Heart left ventricle (tissue), 16 donors: Measurements from ENCODE around the gene VPS13A. TPM values are rescaled to one million over a fixed set of nuclear protein-coding genes. Genes with fewer than 3 reads are reported as not detected.

ENCODE experiments used
- ATAC-seq, 4 donors: fragments of 200-7000 bp; cut with Tn5 transposase; one replicate each; pipeline ENCODE4 v1.9.1; 2020 to 2022; ENCODE audit warnings: moderate library complexity in 4 of 4, mild to moderate bottlenecking in 3 of 4, moderate number of reproducible peaks in 1 of 4
- DNase-seq, 5 donors: peaks; one replicate each; pipeline ENCODE4 v3.0.0-alpha.2; 2020
- H3K27ac ChIP-seq, 12 donors: fragments of 200-600 bp; sonication (generic) in 4 of 12; one replicate each; pipeline versions ENCODE4 v1.5.0 to v1.8.0; 2016 to 2022; ENCODE audit warnings: mild to moderate bottlenecking in 2 of 12
- H3K27me3 ChIP-seq, 9 donors: fragments of 200-600 bp; sonication (generic) in 2 of 9; one replicate each; pipeline versions ENCODE4 v1.5.1 to v1.8.0; 2016 to 2022; ENCODE audit warnings: mild to moderate bottlenecking in 3 of 9
- H3K36me3 ChIP-seq, 9 donors: fragments of 200-600 bp; sonication (generic) in 2 of 9; one replicate each; pipeline versions ENCODE4 v1.5.0 to v1.8.0; 2018 to 2022; ENCODE audit warnings: mild to moderate bottlenecking in 2 of 9
- H3K4me1 ChIP-seq, 12 donors: fragments of 200-600 bp; sonication (generic) in 4 of 12; one replicate each; pipeline versions ENCODE4 v1.5.0 to v1.8.0; 2016 to 2022; ENCODE audit warnings: mild to moderate bottlenecking in 3 of 12
- H3K4me3 ChIP-seq, 12 donors: fragments of 200-600 bp; sonication (generic) in 4 of 12; one replicate each; pipeline versions ENCODE4 v1.5.0 to v1.8.0; 2017 to 2022; ENCODE audit warnings: mild to moderate bottlenecking in 9 of 12, moderate library complexity in 4 of 12
- H3K9me3 ChIP-seq, 12 donors: fragments of 200-600 bp; sonication (generic) in 4 of 12; one replicate each; pipeline versions ENCODE4 v1.5.0 to v1.8.0; 2016 to 2022; ENCODE audit warnings: mild to moderate bottlenecking in 1 of 12
- POLR2A ChIP-seq, 2 donors: fragments of 450-650 bp; IDR thresholded peaks; one replicate each; pipeline ENCODE4 v1.6.1; 2017; ENCODE audit warnings: antibody characterized with exemption in 2 of 2, mild to moderate bottlenecking in 2 of 2, moderate library complexity in 2 of 2
- WGBS, 4 donors: extraction: QIAGEN DNeasy Blood & Tissue Kit in 2 of 4; methylation state at CpG; one replicate each; pipeline versions ENCODE4 v1.1.5 to v1.1.7; 2013 to 2018; 5-methylcytosine and 5-hydroxymethylcytosine counted together
- intact Hi-C, 10 donors: fragments of 100-400 bp; cut with DNase I; formaldehyde crosslinking; loops; one replicate each; pipeline versions ENCODE4 v1.11.1 to v1.14.2; 2022
- polyA plus RNA-seq, 2 donors: library from polyadenylated mRNA; stranded (reverse); fragments of 200-250 nt; gene quantifications; one replicate each; pipeline ENCODE4 v1.2.3, GENCODE V29; 2013
- total RNA-seq, 9 donors: library from RNA; depleted of rRNA in 2 of 9; stranded (reverse); fragments of >200 nt in 2 of 9; fragmentation: NEBNext Ultra II Directional in 3 of 9; extraction: Animal tissue kit (Norgen Biotek cat#: 25700) in 3 of 9; gene quantifications; one replicate each; pipeline versions ENCODE4 v1.1.0 to v1.2.4, GENCODE V29; 2016 to 2023
- TF ChIP-seq, protein P1 (sequence below), 12 donors: fragments of 200-600 bp; sonication (generic) in 4 of 12; IDR thresholded peaks; one replicate each; pipeline versions ENCODE4 v1.5.0 to v1.8.0; 2018 to 2022; ENCODE audit warnings: antibody characterized with exemption in 12 of 12, mild to moderate bottlenecking in 5 of 12
- donor health status: ischemic (EF 13 %, LVEDD 7.1; RV severe dilation, severe dysfunction).
- donor health status: healthy with polysubstance abuse.
- donor health status: DM: no; HTN: yes; CAD: no.
- donor health status: DM: no; HTN: no; CAD: no.
- donor health status: ischemic (EF 25% LVEDD 6.9; RV normal size, moderate dysfunction).
- donor health status: ischemic (EF 25% LVEDD 5.7; RV mildly dilated, moderate dysfunction).
- donor health status: healthy.
- donor health status: DM: yes; HTN: yes; CAD: no.
- donor health status: ischemic (EF 35%, LVEDD 5.7; RV mildly dilated, moderate dysfunction).
- donor health status: nonischemic (EF 11% LVEDD 7.7; RV severe dilation, severe dysfunction).
- donor health status: DM: yes; HTN: yes; CAD: no.
- donor health status: PGD.
- donor health status: ischemic (EF 29% LVEDD 5.4; RV normal size, mild dysfunction).
- donor health status: nonischemic (EF 23%, LVEDD 6.1; RV moderate dilation, normal function).

VPS13A gene
- total and polyA plus RNA-seq, 11 donors = 8.6 to 42.2 (median 29.8) TPM

GRCh38 chr9:77456829-77457437 lies 279.6 kb downstream of the VPS13A start:
- Histone ChIP-seq H3K36me3 (no peaks in the 10 kb centered on the region), H3K9me3 (no peaks in the 10 kb centered on the region), H3K4me1 (peaks cover 0 to 17% (median 1%) of the 10 kb centered on the region in 12 donors), H3K27me3 (no peaks in the 10 kb centered on the region), H3K4me3 (no peak overlapping the region), H3K27ac (no peak overlapping the region)
- ATAC-seq (peak; percentile 32 to 88 (median 82)), DNase-seq (peak; percentile 64 to 85 (median 80))
- 15 to 18% (median 17%) methylated on average over 10 of the region's 10 CpGs for WGBS, 4 donors
- intact Hi-C loops = loop anchor here (2.0 to 10.0 kb wide), 9 partner anchors 188 to 668 kb away; partner anchors contain the start of genes GNA14 (in 8 of the 10) and GNAQ (in 3 of the 10)
- TF ChIP-seq, protein P1, sequence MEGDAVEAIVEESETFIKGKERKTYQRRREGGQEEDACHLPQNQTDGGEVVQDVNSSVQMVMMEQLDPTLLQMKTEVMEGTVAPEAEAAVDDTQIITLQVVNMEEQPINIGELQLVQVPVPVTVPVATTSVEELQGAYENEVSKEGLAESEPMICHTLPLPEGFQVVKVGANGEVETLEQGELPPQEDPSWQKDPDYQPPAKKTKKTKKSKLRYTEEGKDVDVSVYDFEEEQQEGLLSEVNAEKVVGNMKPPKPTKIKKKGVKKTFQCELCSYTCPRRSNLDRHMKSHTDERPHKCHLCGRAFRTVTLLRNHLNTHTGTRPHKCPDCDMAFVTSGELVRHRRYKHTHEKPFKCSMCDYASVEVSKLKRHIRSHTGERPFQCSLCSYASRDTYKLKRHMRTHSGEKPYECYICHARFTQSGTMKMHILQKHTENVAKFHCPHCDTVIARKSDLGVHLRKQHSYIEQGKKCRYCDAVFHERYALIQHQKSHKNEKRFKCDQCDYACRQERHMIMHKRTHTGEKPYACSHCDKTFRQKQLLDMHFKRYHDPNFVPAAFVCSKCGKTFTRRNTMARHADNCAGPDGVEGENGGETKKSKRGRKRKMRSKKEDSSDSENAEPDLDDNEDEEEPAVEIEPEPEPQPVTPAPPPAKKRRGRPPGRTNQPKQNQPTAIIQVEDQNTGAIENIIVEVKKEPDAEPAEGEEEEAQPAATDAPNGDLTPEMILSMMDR (IDR thresholded peaks at IDR 0.05) = peak; percentile 78 to 95 (median 84)
- TF ChIP-seq POLR2A (IDR thresholded peaks at IDR 0.05) = no peak

DNA sequence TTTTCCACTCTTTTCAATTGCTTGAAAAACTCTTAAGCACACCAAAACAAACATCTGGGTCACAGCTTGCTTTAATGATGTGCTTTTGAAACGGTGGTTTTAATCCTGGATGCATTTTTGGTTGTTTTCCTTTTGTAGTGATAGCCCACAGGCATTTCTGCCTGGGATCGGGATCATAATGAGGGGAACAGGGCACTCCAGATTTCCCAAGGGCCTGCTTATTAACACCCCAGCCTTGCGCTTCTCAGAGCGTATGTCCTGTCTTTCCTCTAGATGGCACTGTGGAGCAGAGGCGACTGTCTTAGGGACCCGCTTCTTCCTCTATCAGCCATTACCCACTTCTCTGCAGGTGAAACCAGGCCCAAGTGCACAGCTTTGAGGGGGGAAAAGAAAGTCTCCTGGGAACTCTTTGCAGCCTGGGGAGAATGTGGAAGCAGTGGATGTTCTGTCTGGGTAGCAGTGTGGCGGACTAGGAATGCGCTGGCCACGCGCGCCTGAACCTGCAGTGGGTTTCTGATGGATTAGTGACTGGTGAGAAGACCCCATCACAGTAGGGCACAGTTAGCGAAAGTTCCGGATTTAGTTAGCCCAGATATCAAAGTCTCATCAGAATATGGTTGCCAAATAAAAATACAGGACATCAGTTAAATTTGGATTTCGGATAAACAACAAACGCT lies 280.7 kb downstream of the VPS13A start:
- DNase-seq (peak in 4 of 5 donors; percentile 47 to 57 (median 52)), ATAC-seq (peak; percentile 56 to 90 (median 82))
- no peak for TF ChIP-seq POLR2A (IDR thresholded peaks at IDR 0.05)
- TF ChIP-seq, protein P1 (IDR thresholded peaks at IDR 0.05) = peak; percentile 72 to 90 (median 80)
- H3K4me3 ChIP-seq = peak overlapping the region in 2 of 12 donors; percentile 22 to 25
- peak overlapping the region in 1 of 12 donors; percentile 33 for H3K27ac ChIP-seq
- H3K27me3 ChIP-seq = no peaks in the 10 kb centered on the region
- intact Hi-C loops = loop anchor here (1.0 to 10.0 kb wide), 11 partner anchors 187 to 667 kb away; partner anchors contain the start of genes GNA14 (in 9 of the 10) and GNAQ (in 3 of the 10)
- H3K36me3 ChIP-seq = no peaks in the 10 kb centered on the region
- H3K9me3 ChIP-seq = no peaks in the 10 kb centered on the region
- H3K4me1 ChIP-seq = peaks cover 0 to 17% (median 1%) of the 10 kb centered on the region in 12 donors
- 51 to 58% (median 55%) methylated on average over 13 to 15 of the region's 15 CpGs for WGBS, 4 donors

DNA sequence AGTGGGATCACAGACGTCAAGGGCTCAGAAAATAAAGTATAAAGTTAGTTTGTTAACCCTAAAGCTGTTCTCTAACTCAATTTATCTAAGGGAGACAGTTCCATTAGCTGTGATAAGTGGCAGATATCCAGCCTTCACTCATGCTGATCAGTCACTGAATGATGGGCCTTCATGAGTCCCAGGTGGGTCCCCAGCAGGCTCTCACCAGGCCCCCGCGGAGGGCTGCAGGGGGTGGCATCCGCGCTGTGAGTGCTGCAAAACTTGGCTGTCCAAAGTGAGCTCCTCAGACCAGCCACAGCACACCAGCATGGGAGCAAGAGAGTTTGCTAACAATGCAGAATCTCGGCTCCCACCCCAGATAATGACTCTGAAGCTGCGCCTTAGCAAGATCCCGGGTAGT lies 283.6 kb downstream of the VPS13A start:
- intact Hi-C loops = loop anchor here in 1 of 10 donors (10.0 kb wide), 1 partner anchor 184 kb away; the partner anchor contains the start of gene GNA14
- Histone ChIP-seq H3K36me3 (no peaks in the 10 kb centered on the region), H3K9me3 (peaks cover 0 to 3% (median 0%) of the 10 kb centered on the region in 12 donors), H3K4me3 (no peak overlapping the region), H3K27me3 (no peaks in the 10 kb centered on the region), H3K27ac (no peak overlapping the region), H3K4me1 (peaks cover 0 to 24% (median 1%) of the 10 kb centered on the region in 12 donors)
- TF ChIP-seq, protein P1 (IDR thresholded peaks at IDR 0.05) = no peak
- TF ChIP-seq POLR2A (IDR thresholded peaks at IDR 0.05) = no peak
- no peak for ATAC-seq
- 70 to 79% (median 73%) methylated on average over 8 of the region's 8 CpGs for WGBS, 4 donors
- DNase-seq = no peak

- no peak overlapping the region for H3K27ac ChIP-seq
- ATAC-seq = no peak
- no peak overlapping the region for H3K4me3 ChIP-seq
- no peaks in the 10 kb centered on the region for H3K36me3 ChIP-seq
- no peak for TF ChIP-seq POLR2A (IDR thresholded peaks at IDR 0.05)
- TF ChIP-seq, protein P1 (IDR thresholded peaks at IDR 0.05) = no peak
- intact Hi-C loops = loop anchor here in 1 of 10 donors (10.0 kb wide), 1 partner anchor 183 kb away; the partner anchor contains the start of gene GNA14
- WGBS, 4 donors = 78 to 83% (median 81%) methylated on average over 10 of the region's 10 CpGs
- no peak for DNase-seq
- peaks cover 0 to 3% (median 0%) of the 10 kb centered on the region in 12 donors for H3K9me3 ChIP-seq
- H3K4me1 ChIP-seq = peaks cover 0 to 21% (median 1%) of the 10 kb centered on the region in 12 donors
- no peaks in the 10 kb centered on the region for H3K27me3 ChIP-seq
Observed at GRCh38 chr9:77462066-77462465, 284.7 kb downstream of the VPS13A start.
